GM12875 (cell line): ENCODE data around the gene MICU2.

Source experiments
- H3K4me3 ChIP-seq: one replicate; pipeline ENCODE4 v1.5.1; 2011; ENCODE audit warnings: low read depth, low read length, control low read depth
- TF ChIP-seq, protein P1 (sequence below): IDR thresholded peaks from 2 replicates; pipeline ENCODE4 v1.5.1; 2011; ENCODE audit warnings: low read depth, mild to moderate bottlenecking, control low read depth, inconsistent platforms, low read length, moderate library complexity, borderline replicate concordance; ENCODE audit not compliant: insufficient read depth

MICU2 gene

DNA sequence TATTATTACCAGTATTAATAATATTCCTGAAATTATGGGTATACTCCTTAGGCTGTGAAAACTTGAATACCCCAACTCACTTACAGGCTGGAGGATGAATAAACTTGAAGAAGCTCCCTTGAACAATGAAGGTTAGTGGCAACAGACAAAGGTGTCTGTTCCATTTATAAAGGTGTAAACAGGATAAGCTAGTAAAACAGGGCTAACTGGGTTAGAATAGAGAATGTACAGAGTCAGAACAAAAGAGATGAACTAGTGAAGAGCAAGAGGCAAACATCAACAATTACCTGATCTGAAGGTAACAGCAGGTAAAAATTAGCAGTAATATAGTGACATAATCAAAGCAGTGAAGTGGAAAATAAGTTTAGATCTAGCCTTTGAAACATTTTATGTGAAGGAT lies 23.2 kb downstream of the MICU2 start:
- TF ChIP-seq, protein P1, sequence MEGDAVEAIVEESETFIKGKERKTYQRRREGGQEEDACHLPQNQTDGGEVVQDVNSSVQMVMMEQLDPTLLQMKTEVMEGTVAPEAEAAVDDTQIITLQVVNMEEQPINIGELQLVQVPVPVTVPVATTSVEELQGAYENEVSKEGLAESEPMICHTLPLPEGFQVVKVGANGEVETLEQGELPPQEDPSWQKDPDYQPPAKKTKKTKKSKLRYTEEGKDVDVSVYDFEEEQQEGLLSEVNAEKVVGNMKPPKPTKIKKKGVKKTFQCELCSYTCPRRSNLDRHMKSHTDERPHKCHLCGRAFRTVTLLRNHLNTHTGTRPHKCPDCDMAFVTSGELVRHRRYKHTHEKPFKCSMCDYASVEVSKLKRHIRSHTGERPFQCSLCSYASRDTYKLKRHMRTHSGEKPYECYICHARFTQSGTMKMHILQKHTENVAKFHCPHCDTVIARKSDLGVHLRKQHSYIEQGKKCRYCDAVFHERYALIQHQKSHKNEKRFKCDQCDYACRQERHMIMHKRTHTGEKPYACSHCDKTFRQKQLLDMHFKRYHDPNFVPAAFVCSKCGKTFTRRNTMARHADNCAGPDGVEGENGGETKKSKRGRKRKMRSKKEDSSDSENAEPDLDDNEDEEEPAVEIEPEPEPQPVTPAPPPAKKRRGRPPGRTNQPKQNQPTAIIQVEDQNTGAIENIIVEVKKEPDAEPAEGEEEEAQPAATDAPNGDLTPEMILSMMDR, result no peak
- H3K4me3 ChIP-seq, result no peak overlapping the region

GRCh38 chr13:21579754-21580316 lies 24.1 kb downstream of the MICU2 start:
- H3K4me3 ChIP-seq, result no peak overlapping the region
- TF ChIP-seq, protein P1, result no peak

GRCh38 chr13:21578748-21579147 lies 25.2 kb downstream of the MICU2 start:
- H3K4me3 ChIP-seq, result no peak overlapping the region
- TF ChIP-seq, protein P1, result no peak

GRCh38 chr13:21576426-21576825 lies 27.5 kb downstream of the MICU2 start:
- H3K4me3 ChIP-seq, result no peak overlapping the region
- TF ChIP-seq, protein P1, result no peak

DNA sequence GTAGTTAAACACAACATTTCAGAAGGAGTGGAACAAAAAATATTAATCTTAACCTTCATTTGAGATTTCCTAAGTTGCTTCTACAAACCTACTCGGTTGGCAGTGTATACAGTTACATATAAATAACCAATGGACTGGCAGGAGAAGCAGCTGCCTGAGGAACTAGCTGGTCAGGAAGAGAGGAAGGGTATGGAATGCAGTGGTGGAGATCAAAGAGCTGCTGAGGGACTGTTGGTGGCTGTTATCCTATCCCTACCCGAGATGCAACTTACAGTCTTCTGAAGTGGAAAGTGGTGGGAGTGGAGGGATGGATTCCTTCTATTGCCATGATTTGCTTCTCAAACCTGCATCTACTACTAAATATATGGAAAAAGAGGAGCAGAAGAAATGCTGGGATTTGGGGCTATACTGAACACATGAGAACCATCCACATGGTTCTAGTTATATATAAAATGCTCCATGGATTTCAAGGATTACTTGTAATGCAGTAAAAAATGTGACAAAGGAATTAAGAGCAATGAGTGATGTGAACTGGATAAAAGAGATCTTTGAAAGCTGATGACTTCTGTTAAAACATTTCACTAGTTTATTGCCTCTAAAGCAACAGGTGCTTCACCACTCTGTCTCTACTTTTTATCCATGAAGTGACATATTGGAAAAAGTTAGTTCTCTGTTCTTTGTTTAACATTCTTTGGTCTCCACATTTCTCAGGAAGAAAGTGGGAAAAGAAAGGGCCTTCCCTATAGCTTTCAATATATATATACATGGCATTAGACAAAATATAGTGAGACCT lies 29.9 kb downstream of the MICU2 start:
- H3K4me3 ChIP-seq, result no peak overlapping the region
- TF ChIP-seq, protein P1, result no peak

GRCh38 chr13:21569686-21570085 lies 34.3 kb downstream of the MICU2 start:
- TF ChIP-seq, protein P1, result no peak
- H3K4me3 ChIP-seq, result no peak overlapping the region

GRCh38 chr13:21568854-21569253 lies 35.1 kb downstream of the MICU2 start:
- TF ChIP-seq, protein P1, result no peak
- H3K4me3 ChIP-seq, result no peak overlapping the region
